Heart left ventricle (tissue), 16 donors: ENCODE results near the gene CABP2. TPM values are rescaled to one million over a fixed set of nuclear protein-coding genes. Genes with fewer than 3 reads are reported as not detected.

Source experiments
- ATAC-seq, 4 donors: fragments of 200-7000 bp; cut with Tn5 transposase; one replicate each; pipeline ENCODE4 v1.9.1; 2020 to 2022; ENCODE audit warnings: moderate library complexity in 4 of 4, mild to moderate bottlenecking in 3 of 4, moderate number of reproducible peaks in 1 of 4
- DNase-seq, 5 donors: peaks; one replicate each; pipeline ENCODE4 v3.0.0-alpha.2; 2020
- H3K27ac ChIP-seq, 12 donors: fragments of 200-600 bp; sonication (generic) in 4 of 12; one replicate each; pipeline versions ENCODE4 v1.5.0 to v1.8.0; 2016 to 2022; ENCODE audit warnings: mild to moderate bottlenecking in 2 of 12
- H3K27me3 ChIP-seq, 9 donors: fragments of 200-600 bp; sonication (generic) in 2 of 9; one replicate each; pipeline versions ENCODE4 v1.5.1 to v1.8.0; 2016 to 2022; ENCODE audit warnings: mild to moderate bottlenecking in 3 of 9
- H3K36me3 ChIP-seq, 9 donors: fragments of 200-600 bp; sonication (generic) in 2 of 9; one replicate each; pipeline versions ENCODE4 v1.5.0 to v1.8.0; 2018 to 2022; ENCODE audit warnings: mild to moderate bottlenecking in 2 of 9
- H3K4me1 ChIP-seq, 12 donors: fragments of 200-600 bp; sonication (generic) in 4 of 12; one replicate each; pipeline versions ENCODE4 v1.5.0 to v1.8.0; 2016 to 2022; ENCODE audit warnings: mild to moderate bottlenecking in 3 of 12
- H3K4me3 ChIP-seq, 12 donors: fragments of 200-600 bp; sonication (generic) in 4 of 12; one replicate each; pipeline versions ENCODE4 v1.5.0 to v1.8.0; 2017 to 2022; ENCODE audit warnings: mild to moderate bottlenecking in 9 of 12, moderate library complexity in 4 of 12
- H3K9me3 ChIP-seq, 12 donors: fragments of 200-600 bp; sonication (generic) in 4 of 12; one replicate each; pipeline versions ENCODE4 v1.5.0 to v1.8.0; 2016 to 2022; ENCODE audit warnings: mild to moderate bottlenecking in 1 of 12
- CTCF ChIP-seq, 12 donors: fragments of 200-600 bp; sonication (generic) in 4 of 12; IDR thresholded peaks; one replicate each; pipeline versions ENCODE4 v1.5.0 to v1.8.0; 2018 to 2022; ENCODE audit warnings: antibody characterized with exemption in 12 of 12, mild to moderate bottlenecking in 5 of 12
- POLR2A ChIP-seq, 2 donors: fragments of 450-650 bp; IDR thresholded peaks; one replicate each; pipeline ENCODE4 v1.6.1; 2017; ENCODE audit warnings: antibody characterized with exemption in 2 of 2, mild to moderate bottlenecking in 2 of 2, moderate library complexity in 2 of 2
- WGBS, 4 donors: extraction: QIAGEN DNeasy Blood & Tissue Kit in 2 of 4; methylation state at CpG; one replicate each; pipeline versions ENCODE4 v1.1.5 to v1.1.7; 2013 to 2018; 5-methylcytosine and 5-hydroxymethylcytosine counted together
- intact Hi-C, 10 donors: fragments of 100-400 bp; cut with DNase I; formaldehyde crosslinking; loops; one replicate each; pipeline versions ENCODE4 v1.11.1 to v1.14.2; 2022
- polyA plus RNA-seq, 2 donors: library from polyadenylated mRNA; stranded (reverse); fragments of 200-250 nt; gene quantifications; one replicate each; pipeline ENCODE4 v1.2.3, GENCODE V29; 2013
- total RNA-seq, 9 donors: library from RNA; depleted of rRNA in 2 of 9; stranded (reverse); fragments of >200 nt in 2 of 9; fragmentation: NEBNext Ultra II Directional in 3 of 9; extraction: Animal tissue kit (Norgen Biotek cat#: 25700) in 3 of 9; gene quantifications; one replicate each; pipeline versions ENCODE4 v1.1.0 to v1.2.4, GENCODE V29; 2016 to 2023
- donor health status: ischemic (EF 13 %, LVEDD 7.1; RV severe dilation, severe dysfunction).
- donor health status: healthy with polysubstance abuse.
- donor health status: DM: no; HTN: yes; CAD: no.
- donor health status: DM: no; HTN: no; CAD: no.
- donor health status: ischemic (EF 25% LVEDD 6.9; RV normal size, moderate dysfunction).
- donor health status: ischemic (EF 25% LVEDD 5.7; RV mildly dilated, moderate dysfunction).
- donor health status: healthy.
- donor health status: DM: yes; HTN: yes; CAD: no.
- donor health status: ischemic (EF 35%, LVEDD 5.7; RV mildly dilated, moderate dysfunction).
- donor health status: nonischemic (EF 11% LVEDD 7.7; RV severe dilation, severe dysfunction).
- donor health status: DM: yes; HTN: yes; CAD: no.
- donor health status: PGD.
- donor health status: ischemic (EF 29% LVEDD 5.4; RV normal size, mild dysfunction).
- donor health status: nonischemic (EF 23%, LVEDD 6.1; RV moderate dilation, normal function).

Gene CABP2
- total and polyA plus RNA-seq, 11 donors = not detected

DNA sequence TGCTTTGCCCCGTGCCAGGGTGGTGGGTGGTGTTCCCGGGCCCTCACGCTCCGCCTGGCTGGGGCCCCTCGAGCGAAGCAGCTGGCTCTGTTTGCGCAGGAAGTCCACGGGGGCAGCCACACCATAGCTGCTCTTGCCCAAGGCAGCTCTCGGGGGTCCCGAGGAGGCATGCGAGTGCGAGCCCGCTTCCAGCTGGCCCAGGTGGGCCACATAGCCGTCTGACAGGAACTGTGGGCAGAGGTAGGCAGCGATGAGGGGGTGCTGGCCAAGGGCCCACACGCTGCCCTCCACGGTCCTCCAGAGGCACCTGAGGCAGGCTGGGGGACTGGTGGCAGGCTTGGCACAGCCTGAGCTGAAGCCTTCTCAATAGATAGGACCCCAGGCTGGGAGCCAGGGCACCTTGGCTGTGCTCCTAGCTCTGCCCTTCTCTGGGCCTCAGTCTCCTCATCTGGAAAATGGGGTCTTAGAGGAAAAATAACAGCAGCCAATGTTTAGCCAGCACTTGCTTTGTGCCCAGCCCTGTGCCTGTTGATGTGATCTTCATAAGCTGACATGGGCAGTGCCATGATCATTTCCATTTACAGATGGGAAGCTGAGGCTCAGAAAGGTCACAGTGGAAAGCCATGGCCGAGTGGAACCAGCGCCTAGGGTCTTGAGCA lies 31.0 kb downstream of the CABP2 start:
- no peak overlapping the region for H3K4me3 ChIP-seq
- H3K9me3 ChIP-seq = no peaks in the 10 kb centered on the region
- no peak for TF ChIP-seq CTCF (IDR thresholded peaks at IDR 0.05)
- TF ChIP-seq POLR2A (IDR thresholded peaks at IDR 0.05) = no peak
- no peak overlapping the region for H3K27ac ChIP-seq
- intact Hi-C loops = no loop called here
- ATAC-seq (no peak), DNase-seq (no peak)
- 80 to 89% (median 88%) methylated on average over 12 to 19 of the region's 19 CpGs for WGBS, 4 donors
- no peaks in the 10 kb centered on the region for H3K27me3 ChIP-seq
- H3K4me1 ChIP-seq = no peaks in the 10 kb centered on the region
- peaks cover 0 to 93% (median 78%) of the 10 kb centered on the region in 9 donors for H3K36me3 ChIP-seq

GRCh38 chr11:67491276-67492068 lies 31.8 kb downstream of the CABP2 start:
- intact Hi-C loops = no loop called here
- Histone ChIP-seq H3K27me3 (no peaks in the 10 kb centered on the region), H3K4me3 (no peak overlapping the region), H3K9me3 (no peaks in the 10 kb centered on the region), H3K4me1 (peaks cover 0 to 7% (median 0%) of the 10 kb centered on the region in 12 donors), H3K27ac (no peak overlapping the region), H3K36me3 (peaks cover 0 to 93% (median 77%) of the 10 kb centered on the region in 9 donors)
- ATAC-seq (peak in 1 of 4 donors; percentile 1), DNase-seq (no peak)
- WGBS, 4 donors = 81 to 92% (median 87%) methylated on average over 11 to 24 of the region's 24 CpGs
- TF ChIP-seq POLR2A (IDR thresholded peaks at IDR 0.05) = no peak
- TF ChIP-seq CTCF (IDR thresholded peaks at IDR 0.05) = no peak

- no peaks in the 10 kb centered on the region for H3K27me3 ChIP-seq
- no peaks in the 10 kb centered on the region for H3K9me3 ChIP-seq
- TF ChIP-seq POLR2A (IDR thresholded peaks at IDR 0.05) (no peak), CTCF (IDR thresholded peaks at IDR 0.05) (no peak)
- 76 to 88% (median 82%) methylated on average over 3 to 15 of the region's 15 CpGs for WGBS, 4 donors
- H3K4me3 ChIP-seq = no peak overlapping the region
- DNase-seq = peak in 1 of 5 donors; percentile 64
- peaks cover 0 to 85% (median 70%) of the 10 kb centered on the region in 9 donors for H3K36me3 ChIP-seq
- H3K27ac ChIP-seq = no peak overlapping the region
- H3K4me1 ChIP-seq = peaks cover 0 to 15% (median 4%) of the 10 kb centered on the region in 12 donors
- intact Hi-C loops = no loop called here
- ATAC-seq = no peak
These were observed 32.5 kb downstream of the CABP2 start for GRCh38 chr11:67490727-67491065.
